Fibroblast of villous mesenchyme (primary cell): Measurements from ENCODE around the gene INSIG2. TPM values are rescaled to one million over a fixed set of nuclear protein-coding genes. Genes with fewer than 3 reads are reported as not detected.

Experiments
- DNase-seq: peaks from one replicate; pipeline ENCODE4 v3.0.0-alpha.2; 2010; ENCODE audit warnings: low read depth
- H3K4me3 ChIP-seq: 2 replicates; pipeline ENCODE4 v1.5.1; 2011; ENCODE audit warnings: low read depth, mild to moderate bottlenecking, low read length
- total RNA-seq: library from RNA; depleted of rRNA; stranded (reverse); fragments of >200 nt; gene quantifications from 2 replicates; pipeline ENCODE4 v1.2.3, GENCODE V29; 2012
- TF ChIP-seq, protein P1 (sequence below): IDR thresholded peaks from 2 replicates; pipeline ENCODE4 v1.5.1; 2012; ENCODE audit warnings: low read depth, mild to moderate bottlenecking, low read length; ENCODE audit not compliant: insufficient read depth

Gene INSIG2
- total RNA-seq, 1 donor, result 13.0 TPM

DNA sequence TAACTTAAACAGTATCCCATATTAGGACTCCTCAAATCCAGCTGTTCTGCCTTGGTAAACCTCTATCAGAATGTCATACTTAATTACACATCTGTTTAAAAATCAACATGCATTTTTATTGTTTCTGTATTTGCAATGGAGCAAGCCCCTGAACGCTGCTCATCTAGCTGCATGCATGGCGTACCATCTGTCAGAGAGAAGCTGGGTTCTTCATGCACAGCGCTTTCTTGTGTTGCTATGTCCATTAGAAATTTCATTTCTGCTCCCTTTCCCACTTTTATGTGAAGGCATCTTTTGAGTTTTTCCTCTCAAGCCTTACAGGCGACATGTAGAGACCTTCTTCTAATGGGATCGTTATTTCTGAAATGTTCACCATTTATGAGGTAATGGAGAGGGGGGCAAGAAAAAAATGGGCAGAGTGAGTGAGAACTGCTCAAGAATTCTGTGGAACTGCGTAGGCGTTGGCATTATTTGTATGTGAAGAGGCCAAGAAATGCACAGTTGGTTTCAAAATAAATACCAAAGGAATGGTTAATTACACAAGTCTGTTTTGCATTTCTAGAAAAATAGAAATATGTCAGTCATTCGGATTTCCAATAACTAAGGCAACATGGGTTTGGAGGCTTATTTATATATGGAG is 31.6 kb downstream of the INSIG2 start:
- DNase-seq, result no peak
- TF ChIP-seq, protein P1, sequence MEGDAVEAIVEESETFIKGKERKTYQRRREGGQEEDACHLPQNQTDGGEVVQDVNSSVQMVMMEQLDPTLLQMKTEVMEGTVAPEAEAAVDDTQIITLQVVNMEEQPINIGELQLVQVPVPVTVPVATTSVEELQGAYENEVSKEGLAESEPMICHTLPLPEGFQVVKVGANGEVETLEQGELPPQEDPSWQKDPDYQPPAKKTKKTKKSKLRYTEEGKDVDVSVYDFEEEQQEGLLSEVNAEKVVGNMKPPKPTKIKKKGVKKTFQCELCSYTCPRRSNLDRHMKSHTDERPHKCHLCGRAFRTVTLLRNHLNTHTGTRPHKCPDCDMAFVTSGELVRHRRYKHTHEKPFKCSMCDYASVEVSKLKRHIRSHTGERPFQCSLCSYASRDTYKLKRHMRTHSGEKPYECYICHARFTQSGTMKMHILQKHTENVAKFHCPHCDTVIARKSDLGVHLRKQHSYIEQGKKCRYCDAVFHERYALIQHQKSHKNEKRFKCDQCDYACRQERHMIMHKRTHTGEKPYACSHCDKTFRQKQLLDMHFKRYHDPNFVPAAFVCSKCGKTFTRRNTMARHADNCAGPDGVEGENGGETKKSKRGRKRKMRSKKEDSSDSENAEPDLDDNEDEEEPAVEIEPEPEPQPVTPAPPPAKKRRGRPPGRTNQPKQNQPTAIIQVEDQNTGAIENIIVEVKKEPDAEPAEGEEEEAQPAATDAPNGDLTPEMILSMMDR, result no peak
- H3K4me3 ChIP-seq, result no peak overlapping the region

DNA sequence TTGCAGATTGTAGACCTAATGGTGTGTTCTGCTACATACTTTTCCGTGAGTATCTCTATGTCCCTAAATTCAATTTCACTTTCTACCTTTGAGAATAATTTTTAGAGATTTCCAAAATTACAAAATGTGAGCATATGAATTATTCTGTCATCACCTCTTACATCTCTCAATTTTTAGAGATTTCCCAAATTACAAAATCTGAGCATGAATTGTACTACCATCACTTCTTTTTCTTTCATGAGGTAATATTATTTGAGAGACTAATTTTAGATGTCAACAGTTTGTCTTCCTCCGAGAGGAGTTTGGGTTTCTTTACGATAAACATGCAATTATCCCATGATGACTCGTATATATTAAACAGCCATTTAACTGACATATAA is 32.1 kb downstream of the INSIG2 start:
- no peak for DNase-seq
- TF ChIP-seq, protein P1, result no peak
- no peak overlapping the region for H3K4me3 ChIP-seq

DNA sequence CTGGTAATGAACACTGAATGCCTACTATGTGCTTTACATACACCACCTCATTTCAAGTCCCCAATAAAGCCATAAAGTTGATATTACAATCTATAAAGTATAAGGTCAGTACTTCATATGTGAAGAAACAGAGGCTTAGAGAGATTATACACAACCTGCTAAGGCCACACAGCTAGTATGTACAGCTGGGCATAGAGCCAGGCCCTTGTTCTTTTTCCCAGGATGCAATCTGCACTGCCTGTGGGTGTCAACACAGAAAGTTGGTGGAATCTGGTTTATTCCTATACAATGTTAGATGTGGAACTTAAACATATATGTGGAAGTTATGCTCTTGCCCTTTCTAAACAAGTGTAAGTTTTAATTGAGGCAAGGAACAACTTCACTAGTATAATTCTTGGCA is 32.8 kb downstream of the INSIG2 start:
- DNase-seq, result no peak
- H3K4me3 ChIP-seq, result no peak overlapping the region
- TF ChIP-seq, protein P1, result no peak

DNA sequence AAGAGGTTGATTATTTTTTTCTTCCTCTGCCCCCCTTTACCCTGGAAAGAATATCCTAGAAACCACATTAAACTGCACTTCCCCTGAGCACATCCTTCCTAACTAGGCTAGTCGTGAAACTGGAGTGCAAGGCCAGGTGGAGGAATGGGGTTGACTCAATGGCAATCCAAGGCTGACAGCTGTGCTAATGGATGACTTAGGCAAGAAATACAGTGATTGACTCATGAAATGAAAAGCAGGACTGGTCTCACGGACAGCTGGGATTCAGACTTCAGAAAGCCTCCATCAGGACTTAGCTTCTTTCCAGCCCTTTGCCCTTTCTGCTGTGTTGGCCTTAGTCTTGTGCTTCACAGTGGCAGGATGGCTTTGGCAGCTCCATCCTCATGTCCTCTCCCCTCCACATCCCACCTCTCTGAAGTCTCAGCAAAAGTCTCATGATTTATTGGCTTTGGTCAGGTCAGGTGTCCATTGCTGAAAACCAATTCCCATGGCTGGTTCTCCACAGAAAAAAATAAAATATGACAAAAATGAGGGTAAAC is 33.8 kb downstream of the INSIG2 start:
- TF ChIP-seq, protein P1, result no peak
- DNase-seq, result no peak
- H3K4me3 ChIP-seq, result no peak overlapping the region

DNA sequence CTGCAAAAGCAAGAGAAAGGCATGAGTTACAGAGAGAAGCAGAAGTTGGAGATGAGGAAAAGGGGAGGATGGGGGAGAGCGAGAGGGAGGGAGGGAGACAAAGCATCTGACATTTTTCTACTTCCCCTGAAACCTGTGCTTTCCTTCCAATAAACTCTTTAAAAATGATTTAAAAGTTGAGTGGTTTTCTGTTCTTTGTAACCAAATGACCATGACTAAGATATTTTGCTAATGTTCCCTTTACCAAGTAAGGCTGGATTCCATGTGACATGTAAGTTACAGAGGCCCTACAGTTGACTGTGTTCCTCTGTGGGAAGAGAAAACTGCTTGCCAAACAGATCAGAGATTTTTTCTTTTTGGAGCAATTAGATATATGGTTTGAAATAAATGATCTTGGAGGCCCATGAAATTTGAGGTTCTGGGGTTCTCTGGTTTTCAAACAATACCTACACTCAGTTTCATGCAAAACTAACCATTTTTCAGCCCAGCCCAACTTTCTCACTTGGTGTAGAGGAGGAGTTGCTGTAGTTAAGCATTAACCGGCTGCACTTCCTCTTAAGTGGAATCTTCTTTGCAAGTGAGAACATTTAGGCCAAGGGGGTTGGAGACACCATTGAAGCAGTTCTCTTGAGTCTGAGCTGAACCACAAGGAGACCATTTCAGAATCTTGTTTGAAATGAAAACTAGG is 34.5 kb downstream of the INSIG2 start:
- DNase-seq, result peak; percentile 19
- H3K4me3 ChIP-seq, result no peak overlapping the region
- TF ChIP-seq, protein P1, result no peak

DNA sequence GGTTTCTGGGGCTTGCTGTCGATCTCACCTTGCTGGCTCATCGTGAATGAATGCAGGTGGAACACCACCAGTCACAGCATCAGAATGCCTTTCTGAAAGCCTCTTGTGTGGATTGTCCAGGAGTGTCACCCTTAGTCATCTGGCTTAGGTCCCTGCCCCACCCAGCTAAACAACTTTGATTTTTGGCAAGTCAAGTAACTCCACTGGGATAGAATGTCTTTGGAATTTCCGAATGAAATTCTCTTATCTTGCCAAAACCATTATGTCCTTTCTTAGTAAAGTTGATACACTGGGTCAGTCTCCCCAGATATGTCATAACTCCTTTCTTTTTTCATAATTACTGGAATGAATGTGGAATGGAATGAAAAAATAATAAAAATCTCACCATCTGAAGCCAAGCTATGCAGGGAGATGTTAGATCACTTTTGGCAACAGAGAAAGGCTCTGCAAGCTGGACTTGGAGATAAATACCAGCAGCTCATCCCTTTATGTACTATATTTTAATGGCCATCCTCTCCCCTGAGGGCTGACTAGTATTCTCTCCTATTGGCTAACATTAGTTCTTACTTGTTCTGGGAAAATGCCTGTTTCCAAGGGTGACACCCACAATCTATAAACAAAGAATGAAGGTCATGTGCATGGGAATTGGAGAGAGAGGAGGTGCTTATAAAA is 35.4 kb downstream of the INSIG2 start:
- DNase-seq, result peak; percentile 92
- TF ChIP-seq, protein P1, result no peak
- H3K4me3 ChIP-seq, result no peak overlapping the region
